ENCODE measurements around the gene MTRF1. TPM values are rescaled to one million over a fixed set of nuclear protein-coding genes. Genes with fewer than 3 reads are reported as not detected.
A peak's percentile ranks its signal among the peaks of the same experiment; 100 is the strongest.

MTRF1 gene
- total RNA-seq, 2 experiments from 2014 or later: 24.9 to 31.3 TPM

GRCh38 chr13:41310963-41311405 is 47.6 kb upstream of the MTRF1 start, which contains the start of gene NAA16:
Gene NAA16 (plus strand): TSS chr13:41311267. CDS start chr13:41311529, 262 bp downstream.
- Histone ChIP-seq H4K20me1 (ENCODE audit: insufficient read depth, low read length) (peaks cover 30% of the 10 kb centered on the region), H3K27ac (ENCODE audit: low read depth, low read length, poor library complexity, severe bottlenecking) (peak within 1 kb of the TSS; percentile 74), H3K36me3 (ENCODE audit: insufficient read depth, low read length) (no peaks in the 10 kb centered on the region), H3K9me2 (ENCODE audit: insufficient read depth, low read length) (no peaks in the 10 kb centered on the region), H3K79me2 (ENCODE audit: insufficient read depth, low read depth, low read length) (peaks cover 48% of the 10 kb centered on the region), H3K4me1 (ENCODE audit: insufficient read depth, low read length, poor library complexity, severe bottlenecking) (peaks cover 36% of the 10 kb centered on the region), H2AFZ (ENCODE audit: low read length) (peak within 1 kb of the TSS; percentile 94), H3K4me2 (ENCODE audit: low read length) (peak within 1 kb of the TSS; percentile 89), H3K9me3 (ENCODE audit: low read length) (no peaks in the 10 kb centered on the region), H3K4me3 (ENCODE audit: low read depth, low read length, poor library complexity, severe bottlenecking) (peak within 1 kb of the TSS; percentile 79)
- intact Hi-C loops (cut with micrococcal nuclease; ENCODE audit: unreplicated experiment): loop anchor here (1.0 to 10.0 kb wide), 5 partner anchors 48 to 336 kb away; partner anchors contain the start of genes KBTBD6, MTRF1 and WBP4
- no TSS peak for BruUV-seq (replicated peaks)
- no peak for TF ChIP-seq EZH2phosphoT487 (IDR thresholded peaks at IDR 0.05; ENCODE audit: borderline replicate concordance, low read depth, low read length)
- no peak for TF ChIP-seq CTCF (conservative IDR thresholded peaks at IDR 0.05; ENCODE audit: low read length)
- peak; percentile 93 for DNase-seq (ENCODE audit: low spot score)
- ChIA-PET POLR2A (interaction anchor here (0.7 kb wide), 1 partner anchor 41 kb away, joined by 4 read pairs; no protein-coding TSS in a partner anchor), CTCF (ENCODE audit: unreplicated experiment) (no interaction called here)

GRCh38 chr13:41307884-41308640 is 44.7 kb upstream of the MTRF1 start:
- no peak overlapping the region for H3K4me2 ChIP-seq (ENCODE audit: low read length)
- H4K20me1 ChIP-seq (ENCODE audit: insufficient read depth, low read length): peaks cover 6% of the 10 kb centered on the region
- no peak for TF ChIP-seq CTCF (conservative IDR thresholded peaks at IDR 0.05; ENCODE audit: low read length)
- TF ChIP-seq EZH2phosphoT487 (IDR thresholded peaks at IDR 0.05; ENCODE audit: borderline replicate concordance, low read depth, low read length): no peak
- no peaks in the 10 kb centered on the region for H3K36me3 ChIP-seq (ENCODE audit: insufficient read depth, low read length)
- no peak for DNase-seq (ENCODE audit: low spot score)
- no peak overlapping the region for H3K27ac ChIP-seq (ENCODE audit: low read depth, low read length, poor library complexity, severe bottlenecking)
- H3K79me2 ChIP-seq (ENCODE audit: insufficient read depth, low read depth, low read length): peaks cover 19% of the 10 kb centered on the region
- H3K4me3 ChIP-seq (ENCODE audit: low read depth, low read length, poor library complexity, severe bottlenecking): no peak overlapping the region
- H2AFZ ChIP-seq (ENCODE audit: low read length): no peak overlapping the region
- H3K4me1 ChIP-seq (ENCODE audit: insufficient read depth, low read length, poor library complexity, severe bottlenecking): peaks cover 7% of the 10 kb centered on the region
- no peaks in the 10 kb centered on the region for H3K9me2 ChIP-seq (ENCODE audit: insufficient read depth, low read length)
- H3K9me3 ChIP-seq (ENCODE audit: low read length): no peaks in the 10 kb centered on the region
- intact Hi-C loops (cut with micrococcal nuclease; ENCODE audit: unreplicated experiment): no loop called here
- POLR2A ChIA-PET: no interaction called here
- TSS peak; percentile 33 for BruUV-seq (replicated peaks)
- CTCF ChIA-PET (ENCODE audit: unreplicated experiment): no interaction called here
